Measurements from ENCODE around the gene MACROD2. TPM values are rescaled to one million over a fixed set of nuclear protein-coding genes. Genes with fewer than 3 reads are reported as not detected.
"Not testable (repeated sequence)": the region's sequence is repeated elsewhere in the genome, so short reads cannot be mapped to it uniquely, and the experiment has no call there.

The MACROD2 gene
- total RNA-seq, 1 experiment from 2014 or later = 1.6 TPM

DNA sequence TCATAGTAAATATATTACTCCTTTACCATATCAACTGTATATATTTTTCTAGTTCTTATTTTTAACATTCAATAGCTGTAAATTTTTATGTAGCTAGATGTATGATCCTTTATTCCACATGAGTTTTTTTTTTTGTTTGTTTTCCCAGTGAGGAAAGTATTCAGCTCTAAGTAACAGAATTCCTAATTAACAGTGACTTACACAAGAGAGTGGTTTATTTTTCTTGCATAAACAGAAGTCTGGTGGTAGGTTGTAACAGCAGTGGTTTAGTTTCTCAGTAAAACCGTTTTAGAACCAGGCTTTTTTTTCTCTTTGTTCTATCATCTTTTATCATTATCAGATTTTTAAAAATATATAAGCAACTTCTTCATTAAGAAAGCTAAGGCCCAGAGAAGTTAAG lies 459.0 kb downstream of the MACROD2 start:
- H2BK5ac ChIP-seq (ENCODE audit: insufficient read length, low read length) = no peak overlapping the region
- no peak overlapping the region for H3K4me2 ChIP-seq (ENCODE audit: insufficient read depth, insufficient read length, low read length)
- Mint-ChIP-seq H3K36me3 (ENCODE audit: insufficient read depth in 1 of 3, low read depth in 3 of 3) (peaks cover 1 to 4% (median 2%) of the 10 kb centered on the region in 3 experiments; a peak in 2 of 7 replicates), H3K27me3 (ENCODE audit: low read depth) (no peaks in the 10 kb centered on the region), H3K4me3 (no peak overlapping the region), H3K4me1 (peaks cover 3 to 7% of the 10 kb centered on the region in 2 experiments; a peak in 2 of 4 replicates), H3K9me3 (peaks cover 0 to 3% of the 10 kb centered on the region in 2 experiments; a peak in 1 of 5 replicates), H3K27ac (no peak overlapping the region)
- H3K4ac ChIP-seq (ENCODE audit: low read depth, low read length) = no peak overlapping the region
- H2BK20ac ChIP-seq (ENCODE audit: low read depth, low read length, poor library complexity, severe bottlenecking) = no peak overlapping the region
- no peak overlapping the region for H3K14ac ChIP-seq (ENCODE audit: insufficient read depth, low read length)
- no peak overlapping the region for H2BK120ac ChIP-seq (ENCODE audit: low read depth, low read length, poor library complexity, severe bottlenecking)
- H3K79me1 ChIP-seq (ENCODE audit: insufficient read depth, low read depth, low read length, poor library complexity, severe bottlenecking) = no peaks in the 10 kb centered on the region
- TF ChIP-seq, protein P1, sequence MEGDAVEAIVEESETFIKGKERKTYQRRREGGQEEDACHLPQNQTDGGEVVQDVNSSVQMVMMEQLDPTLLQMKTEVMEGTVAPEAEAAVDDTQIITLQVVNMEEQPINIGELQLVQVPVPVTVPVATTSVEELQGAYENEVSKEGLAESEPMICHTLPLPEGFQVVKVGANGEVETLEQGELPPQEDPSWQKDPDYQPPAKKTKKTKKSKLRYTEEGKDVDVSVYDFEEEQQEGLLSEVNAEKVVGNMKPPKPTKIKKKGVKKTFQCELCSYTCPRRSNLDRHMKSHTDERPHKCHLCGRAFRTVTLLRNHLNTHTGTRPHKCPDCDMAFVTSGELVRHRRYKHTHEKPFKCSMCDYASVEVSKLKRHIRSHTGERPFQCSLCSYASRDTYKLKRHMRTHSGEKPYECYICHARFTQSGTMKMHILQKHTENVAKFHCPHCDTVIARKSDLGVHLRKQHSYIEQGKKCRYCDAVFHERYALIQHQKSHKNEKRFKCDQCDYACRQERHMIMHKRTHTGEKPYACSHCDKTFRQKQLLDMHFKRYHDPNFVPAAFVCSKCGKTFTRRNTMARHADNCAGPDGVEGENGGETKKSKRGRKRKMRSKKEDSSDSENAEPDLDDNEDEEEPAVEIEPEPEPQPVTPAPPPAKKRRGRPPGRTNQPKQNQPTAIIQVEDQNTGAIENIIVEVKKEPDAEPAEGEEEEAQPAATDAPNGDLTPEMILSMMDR (conservative IDR thresholded peaks at IDR 0.05) = no peak
- no peak overlapping the region for H3K9ac ChIP-seq (ENCODE audit: extremely low read depth, insufficient read length, low read length)
- WGBS (ENCODE audit: extremely low coverage, insufficient read length, low lambda C conversion rate) = no CpG with 5 or more reads among the region's 1 CpG
- H3K27ac ChIP-seq (ENCODE audit: insufficient read length, low read depth, low read length) = no peak overlapping the region
- H2BK12ac ChIP-seq (ENCODE audit: insufficient read length, low read depth, low read length) = no peak overlapping the region
- no peak overlapping the region for H3K56ac ChIP-seq (ENCODE audit: insufficient read length, low read depth, low read length)
- H3K4me1 ChIP-seq (ENCODE audit: insufficient read depth, low read length) = no peaks in the 10 kb centered on the region
- no peak overlapping the region for H4K8ac ChIP-seq (replicated peaks; ENCODE audit: insufficient read length, low read depth, low read length)
- no peaks in the 10 kb centered on the region for H3K23me2 ChIP-seq (ENCODE audit: insufficient read length, low read depth, low read length, poor library complexity, severe bottlenecking)
- no peak for DNase-seq
- H2AK5ac ChIP-seq (ENCODE audit: insufficient read length, low read length) = no peak overlapping the region
- no peak overlapping the region for H2BK15ac ChIP-seq (ENCODE audit: low read depth, low read length)
- H4K91ac ChIP-seq (ENCODE audit: insufficient read length, low read depth, low read length) = no peak overlapping the region
- no peaks in the 10 kb centered on the region for H3K9me3 ChIP-seq (ENCODE audit: control insufficient read depth, low read depth, low read length)
- H3K23ac ChIP-seq (ENCODE audit: insufficient read length, low read depth, low read length) = no peak overlapping the region
- H3K27me3 ChIP-seq (ENCODE audit: insufficient read depth, low read length) = no peaks in the 10 kb centered on the region
- H2AFZ ChIP-seq (ENCODE audit: low read length) = no peak overlapping the region
- no peak overlapping the region for H3K18ac ChIP-seq (ENCODE audit: insufficient read length, low read depth, low read length)
- H4K20me1 ChIP-seq (ENCODE audit: control insufficient read depth, insufficient read depth, insufficient read length) = no peaks in the 10 kb centered on the region
- H3K79me2 ChIP-seq (ENCODE audit: insufficient read depth, low read length) = no peaks in the 10 kb centered on the region
- no peak overlapping the region for H4K5ac ChIP-seq (ENCODE audit: insufficient read length, low read depth, low read length)
- H3T11ph ChIP-seq (ENCODE audit: low read length) = no peak overlapping the region

DNA sequence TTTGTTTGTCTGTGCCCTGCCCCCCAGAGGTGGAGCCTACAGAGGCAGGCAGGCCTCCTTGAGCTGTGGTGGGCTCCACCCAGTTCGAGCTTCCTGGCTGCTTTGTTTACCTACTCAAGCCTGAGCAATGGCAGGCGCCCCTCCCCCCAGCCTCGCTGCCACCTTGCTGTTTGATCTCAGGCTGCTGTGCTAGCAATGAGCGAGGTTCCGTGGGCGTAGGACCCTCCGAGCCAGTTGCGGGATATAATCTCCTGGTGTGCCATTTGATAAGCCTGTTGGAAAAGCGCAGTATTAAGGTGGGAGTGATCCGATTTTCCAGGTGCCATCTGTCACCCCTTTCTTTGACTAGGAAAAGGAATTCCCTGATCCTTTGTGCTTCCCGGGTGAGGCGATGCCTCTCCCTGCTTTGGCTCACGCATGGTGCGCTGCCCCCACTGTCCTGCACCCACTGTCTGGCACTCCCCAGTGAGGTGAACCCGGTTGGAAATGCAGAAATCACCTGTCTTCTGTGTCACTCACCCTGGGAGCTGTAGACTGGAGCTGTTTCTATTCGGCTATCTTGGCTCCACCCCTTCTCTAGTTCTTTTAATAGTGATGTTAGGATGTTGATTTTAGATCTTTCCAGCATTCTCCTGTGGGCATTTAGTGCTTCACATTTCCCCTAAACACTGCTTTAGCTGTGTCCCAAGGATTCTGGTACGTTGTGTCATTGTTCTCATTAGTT lies 471.9 kb downstream of the MACROD2 start:
- H3K23me2 ChIP-seq (ENCODE audit: insufficient read length, low read depth, low read length, poor library complexity, severe bottlenecking); H3K79me2 ChIP-seq (ENCODE audit: insufficient read depth, low read length); H3K79me1 ChIP-seq (ENCODE audit: insufficient read depth, low read depth, low read length, poor library complexity, severe bottlenecking); H3K9ac ChIP-seq (ENCODE audit: extremely low read depth, insufficient read length, low read length); H3T11ph ChIP-seq (ENCODE audit: low read length); H3K9me3 ChIP-seq (ENCODE audit: control insufficient read depth, low read depth, low read length); H3K4me2 ChIP-seq (ENCODE audit: insufficient read depth, insufficient read length, low read length); H2BK12ac ChIP-seq (ENCODE audit: insufficient read length, low read depth, low read length); H2BK5ac ChIP-seq (ENCODE audit: insufficient read length, low read length); H4K20me1 ChIP-seq (ENCODE audit: control insufficient read depth, insufficient read depth, insufficient read length); H4K5ac ChIP-seq (ENCODE audit: insufficient read length, low read depth, low read length); H3K18ac ChIP-seq (ENCODE audit: insufficient read length, low read depth, low read length); H3K4me3 Mint-ChIP-seq; H3K27me3 Mint-ChIP-seq (ENCODE audit: low read depth); H3K23ac ChIP-seq (ENCODE audit: insufficient read length, low read depth, low read length); H4K8ac ChIP-seq (replicated peaks; ENCODE audit: insufficient read length, low read depth, low read length); H3K27ac ChIP-seq (ENCODE audit: insufficient read length, low read depth, low read length); H2AFZ ChIP-seq (ENCODE audit: low read length); H2BK15ac ChIP-seq (ENCODE audit: low read depth, low read length); H2BK20ac ChIP-seq (ENCODE audit: low read depth, low read length, poor library complexity, severe bottlenecking); H2AK5ac ChIP-seq (ENCODE audit: insufficient read length, low read length); H3K4ac ChIP-seq (ENCODE audit: low read depth, low read length); H3K4me1 ChIP-seq (ENCODE audit: insufficient read depth, low read length); H3K27me3 ChIP-seq (ENCODE audit: insufficient read depth, low read length); H3K56ac ChIP-seq (ENCODE audit: insufficient read length, low read depth, low read length); H2BK120ac ChIP-seq (ENCODE audit: low read depth, low read length, poor library complexity, severe bottlenecking); H3K14ac ChIP-seq (ENCODE audit: insufficient read depth, low read length); H4K91ac ChIP-seq (ENCODE audit: insufficient read length, low read depth, low read length): not testable (repeated sequence)
- WGBS (ENCODE audit: extremely low coverage, insufficient read length, low lambda C conversion rate) = no CpG with 5 or more reads among the region's 17 CpGs
- peak overlapping the region in 1 of 3 experiments; percentile 44; a peak in 1 of 7 replicates for H3K27ac Mint-ChIP-seq
- H3K4me1 Mint-ChIP-seq = peaks cover 20 to 21% of the 10 kb centered on the region in 2 experiments
- DNase-seq = peak; percentile 41
- H3K9me3 Mint-ChIP-seq = peaks cover 41 to 46% of the 10 kb centered on the region in 2 experiments
- H3K36me3 Mint-ChIP-seq (ENCODE audit: insufficient read depth in 1 of 3, low read depth in 3 of 3) = peaks cover 23 to 53% (median 23%) of the 10 kb centered on the region in 3 experiments

All from H9 (cell line).